ENCODE results near the gene GLI3.

The GLI3 gene

DNA sequence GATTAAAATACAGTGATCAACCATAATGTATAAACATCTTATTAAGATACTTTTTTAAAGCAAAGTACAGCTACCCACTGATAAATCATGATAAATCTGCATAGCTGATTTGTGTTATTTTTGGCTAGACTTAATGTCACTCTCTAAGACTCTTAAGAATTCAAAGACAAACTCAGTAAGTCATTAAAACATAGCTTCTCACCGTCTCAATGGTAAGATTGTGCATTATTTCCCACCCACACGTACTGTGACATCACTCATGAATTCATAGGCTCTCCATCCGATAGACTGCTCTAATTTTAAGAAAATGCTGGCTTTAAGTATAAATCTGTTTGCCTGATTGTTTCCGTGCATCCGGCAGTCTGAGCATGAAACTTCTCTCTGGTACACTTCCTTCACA is 266.1 kb downstream of the GLI3 start:
- no peak for DNase-seq
- Histone ChIP-seq H3K9me3 (ENCODE audit: severe bottlenecking) (no peaks in the 10 kb centered on the region), H3K4me3 (ENCODE audit: low read depth, low read length) (no peak overlapping the region), H3K27me3 (ENCODE audit: insufficient read depth, low read depth, severe bottlenecking) (peaks cover 36% of the 10 kb centered on the region), H3K36me3 (no peaks in the 10 kb centered on the region), H3K27ac (no peak overlapping the region)
- TF ChIP-seq, protein P1, sequence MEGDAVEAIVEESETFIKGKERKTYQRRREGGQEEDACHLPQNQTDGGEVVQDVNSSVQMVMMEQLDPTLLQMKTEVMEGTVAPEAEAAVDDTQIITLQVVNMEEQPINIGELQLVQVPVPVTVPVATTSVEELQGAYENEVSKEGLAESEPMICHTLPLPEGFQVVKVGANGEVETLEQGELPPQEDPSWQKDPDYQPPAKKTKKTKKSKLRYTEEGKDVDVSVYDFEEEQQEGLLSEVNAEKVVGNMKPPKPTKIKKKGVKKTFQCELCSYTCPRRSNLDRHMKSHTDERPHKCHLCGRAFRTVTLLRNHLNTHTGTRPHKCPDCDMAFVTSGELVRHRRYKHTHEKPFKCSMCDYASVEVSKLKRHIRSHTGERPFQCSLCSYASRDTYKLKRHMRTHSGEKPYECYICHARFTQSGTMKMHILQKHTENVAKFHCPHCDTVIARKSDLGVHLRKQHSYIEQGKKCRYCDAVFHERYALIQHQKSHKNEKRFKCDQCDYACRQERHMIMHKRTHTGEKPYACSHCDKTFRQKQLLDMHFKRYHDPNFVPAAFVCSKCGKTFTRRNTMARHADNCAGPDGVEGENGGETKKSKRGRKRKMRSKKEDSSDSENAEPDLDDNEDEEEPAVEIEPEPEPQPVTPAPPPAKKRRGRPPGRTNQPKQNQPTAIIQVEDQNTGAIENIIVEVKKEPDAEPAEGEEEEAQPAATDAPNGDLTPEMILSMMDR (IDR thresholded peaks at IDR 0.05; ENCODE audit: low read depth, low read length), result no peak

- DNase-seq, result no peak
- TF ChIP-seq, protein P1 (IDR thresholded peaks at IDR 0.05; ENCODE audit: low read depth, low read length), result no peak
Observed at GRCh38 chr7:41969561-41970105, 267.4 kb downstream of the GLI3 start.

GRCh38 chr7:41967156-41967555 is 269.9 kb downstream of the GLI3 start:
- DNase-seq, result no peak
- H3K9me3 ChIP-seq (ENCODE audit: severe bottlenecking), result no peaks in the 10 kb centered on the region
- no peak overlapping the region for H3K4me3 ChIP-seq (ENCODE audit: low read depth, low read length)
- H3K27me3 ChIP-seq (ENCODE audit: insufficient read depth, low read depth, severe bottlenecking), result peaks cover 42% of the 10 kb centered on the region
- no peak overlapping the region for H3K27ac ChIP-seq
- TF ChIP-seq, protein P1 (IDR thresholded peaks at IDR 0.05; ENCODE audit: low read depth, low read length), result no peak
- no peaks in the 10 kb centered on the region for H3K36me3 ChIP-seq

More at GRCh38 chr7:41969561-41970105, 267.4 kb downstream of the GLI3 start:
- H3K4me3 ChIP-seq (ENCODE audit: low read depth, low read length), result no peak overlapping the region
- no peaks in the 10 kb centered on the region for H3K9me3 ChIP-seq (ENCODE audit: severe bottlenecking)
- H3K36me3 ChIP-seq, result no peaks in the 10 kb centered on the region
- H3K27me3 ChIP-seq (ENCODE audit: insufficient read depth, low read depth, severe bottlenecking), result peaks cover 33% of the 10 kb centered on the region
- no peak overlapping the region for H3K27ac ChIP-seq

- no peak for DNase-seq
- H3K9me3 ChIP-seq (ENCODE audit: severe bottlenecking), result no peaks in the 10 kb centered on the region
- peaks cover 39% of the 10 kb centered on the region for H3K27me3 ChIP-seq (ENCODE audit: insufficient read depth, low read depth, severe bottlenecking)
- no peak overlapping the region for H3K27ac ChIP-seq
- no peak overlapping the region for H3K4me3 ChIP-seq (ENCODE audit: low read depth, low read length)
- TF ChIP-seq, protein P1 (IDR thresholded peaks at IDR 0.05; ENCODE audit: low read depth, low read length), result no peak
- no peaks in the 10 kb centered on the region for H3K36me3 ChIP-seq
Observed at GRCh38 chr7:41965951-41966505, 271.0 kb downstream of the GLI3 start.

- H3K36me3 ChIP-seq, result no peaks in the 10 kb centered on the region
- peaks cover 42% of the 10 kb centered on the region for H3K27me3 ChIP-seq (ENCODE audit: insufficient read depth, low read depth, severe bottlenecking)
- H3K27ac ChIP-seq, result no peak overlapping the region
- TF ChIP-seq, protein P1 (IDR thresholded peaks at IDR 0.05; ENCODE audit: low read depth, low read length), result no peak
- H3K4me3 ChIP-seq (ENCODE audit: low read depth, low read length), result no peak overlapping the region
- H3K9me3 ChIP-seq (ENCODE audit: severe bottlenecking), result no peaks in the 10 kb centered on the region
- no peak for DNase-seq
Observed at GRCh38 chr7:41964849-41965745, 271.9 kb downstream of the GLI3 start.
